Inferior parietal cortex (tissue), 1 donor: ENCODE results near the gene MC3R.
"Not testable (repeated sequence)": the region's sequence is repeated elsewhere in the genome, so short reads cannot be mapped to it uniquely, and the experiment has no call there.

Experiments used
- DNase-seq: peaks from one replicate; pipeline ENCODE4 v3.0.0-alpha.2; 2016; ENCODE audit errors: extremely low spot score

The MC3R gene

GRCh38 chr20:56247954-56248782, at the start of gene MC3R:
TSS of gene MC3R (plus strand) at chr20:56248732. CDS start at chr20:56248844, 112 bp downstream.
- peak; percentile 54 for DNase-seq

- no peak for DNase-seq
Measured at GRCh38 chr20:56200456-56200855, 48.1 kb upstream of the MC3R start.

- DNase-seq = peak; percentile 39
Measured at GRCh38 chr20:56202493-56203077, 45.9 kb upstream of the MC3R start.

GRCh38 chr20:56204206-56204605, 44.3 kb upstream of the MC3R start:
- no peak for DNase-seq

GRCh38 chr20:56205346-56205745, 43.2 kb upstream of the MC3R start:
- no peak for DNase-seq

GRCh38 chr20:56207656-56208055, 40.9 kb upstream of the MC3R start:
- no peak for DNase-seq

GRCh38 chr20:56208121-56208520, 40.4 kb upstream of the MC3R start:
- DNase-seq = no peak

- no peak for DNase-seq
Measured at GRCh38 chr20:56211051-56211450, 37.5 kb upstream of the MC3R start.

- DNase-seq = no peak
Measured at GRCh38 chr20:56212091-56212490, 36.4 kb upstream of the MC3R start.

GRCh38 chr20:56213321-56213720, 35.2 kb upstream of the MC3R start:
- DNase-seq = no peak

- DNase-seq = no peak
Measured at GRCh38 chr20:56215115-56215514, 33.4 kb upstream of the MC3R start.

- no peak for DNase-seq
Measured at GRCh38 chr20:56217829-56218228, 30.7 kb upstream of the MC3R start.

GRCh38 chr20:56221186-56221585, 27.3 kb upstream of the MC3R start:
- DNase-seq = not testable (repeated sequence)

- no peak for DNase-seq
Measured at GRCh38 chr20:56222201-56222600, 26.3 kb upstream of the MC3R start.

- no peak for DNase-seq
Measured at GRCh38 chr20:56222945-56223344, 25.6 kb upstream of the MC3R start.

- DNase-seq = no peak
Measured at GRCh38 chr20:56223352-56223751, 25.2 kb upstream of the MC3R start.

- no peak for DNase-seq
Measured at GRCh38 chr20:56228021-56228420, 20.5 kb upstream of the MC3R start.

- DNase-seq = no peak
Measured at GRCh38 chr20:56229812-56230211, 18.7 kb upstream of the MC3R start.

- no peak for DNase-seq
Measured at GRCh38 chr20:56234110-56234509, 14.4 kb upstream of the MC3R start.

- no peak for DNase-seq
Measured at GRCh38 chr20:56237335-56237734, 11.2 kb upstream of the MC3R start.

GRCh38 chr20:56244259-56244658, 4.3 kb upstream of the MC3R start:
- DNase-seq = no peak

GRCh38 chr20:56245761-56246160, 2.8 kb upstream of the MC3R start:
- no peak for DNase-seq

- no peak for DNase-seq
Measured at GRCh38 chr20:56249244-56249955, 868 bp downstream of the MC3R start.
